Measurements from ENCODE around the gene ABHD14A.
"Not testable (repeated sequence)": the region's sequence is repeated elsewhere in the genome, so short reads cannot be mapped to it uniquely, and the experiment has no call there.

Gene ABHD14A

DNA sequence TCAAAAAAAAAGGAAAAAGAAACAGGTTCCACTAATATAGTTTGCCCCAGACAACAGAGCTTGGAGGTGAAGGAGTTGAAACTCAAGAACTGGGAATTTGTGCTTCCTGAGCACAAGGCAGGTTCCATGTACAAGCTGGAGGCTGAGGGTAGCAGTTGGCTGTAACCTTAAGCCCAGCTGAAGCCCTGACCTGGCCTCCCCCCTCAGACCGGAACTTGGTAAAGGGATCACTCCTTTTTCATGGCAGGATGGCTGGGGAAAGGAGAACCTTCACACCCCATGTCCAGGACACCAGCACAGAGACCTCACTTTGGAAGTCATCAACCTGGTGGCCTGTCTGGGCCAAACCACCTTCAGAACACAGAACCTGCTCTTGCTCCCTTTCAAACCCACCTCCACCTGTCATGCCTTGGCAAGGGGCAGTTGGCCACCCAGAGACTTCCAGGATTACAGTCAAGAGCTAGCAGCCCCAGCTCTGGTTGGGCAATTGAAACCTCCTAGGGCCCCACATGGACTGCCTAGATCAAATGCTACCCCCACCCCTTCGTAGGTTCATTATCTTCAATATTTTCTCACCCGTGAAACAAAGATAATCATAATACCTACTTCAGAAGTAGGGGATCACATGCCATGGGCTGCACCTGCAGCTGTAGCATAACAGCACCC is 17.3 kb downstream of the ABHD14A start:
- TF ChIP-seq, protein P1, sequence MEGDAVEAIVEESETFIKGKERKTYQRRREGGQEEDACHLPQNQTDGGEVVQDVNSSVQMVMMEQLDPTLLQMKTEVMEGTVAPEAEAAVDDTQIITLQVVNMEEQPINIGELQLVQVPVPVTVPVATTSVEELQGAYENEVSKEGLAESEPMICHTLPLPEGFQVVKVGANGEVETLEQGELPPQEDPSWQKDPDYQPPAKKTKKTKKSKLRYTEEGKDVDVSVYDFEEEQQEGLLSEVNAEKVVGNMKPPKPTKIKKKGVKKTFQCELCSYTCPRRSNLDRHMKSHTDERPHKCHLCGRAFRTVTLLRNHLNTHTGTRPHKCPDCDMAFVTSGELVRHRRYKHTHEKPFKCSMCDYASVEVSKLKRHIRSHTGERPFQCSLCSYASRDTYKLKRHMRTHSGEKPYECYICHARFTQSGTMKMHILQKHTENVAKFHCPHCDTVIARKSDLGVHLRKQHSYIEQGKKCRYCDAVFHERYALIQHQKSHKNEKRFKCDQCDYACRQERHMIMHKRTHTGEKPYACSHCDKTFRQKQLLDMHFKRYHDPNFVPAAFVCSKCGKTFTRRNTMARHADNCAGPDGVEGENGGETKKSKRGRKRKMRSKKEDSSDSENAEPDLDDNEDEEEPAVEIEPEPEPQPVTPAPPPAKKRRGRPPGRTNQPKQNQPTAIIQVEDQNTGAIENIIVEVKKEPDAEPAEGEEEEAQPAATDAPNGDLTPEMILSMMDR (IDR thresholded peaks at IDR 0.05; ENCODE audit: low read depth, low read length): no peak
- no peak for DNase-seq (ENCODE audit: low read depth in 2 of 2)
- no peak overlapping the region for H3K4me3 ChIP-seq (replicated peaks in 1 of 2; ENCODE audit: low read depth in 2 of 2, low read length in 2 of 2)

DNA sequence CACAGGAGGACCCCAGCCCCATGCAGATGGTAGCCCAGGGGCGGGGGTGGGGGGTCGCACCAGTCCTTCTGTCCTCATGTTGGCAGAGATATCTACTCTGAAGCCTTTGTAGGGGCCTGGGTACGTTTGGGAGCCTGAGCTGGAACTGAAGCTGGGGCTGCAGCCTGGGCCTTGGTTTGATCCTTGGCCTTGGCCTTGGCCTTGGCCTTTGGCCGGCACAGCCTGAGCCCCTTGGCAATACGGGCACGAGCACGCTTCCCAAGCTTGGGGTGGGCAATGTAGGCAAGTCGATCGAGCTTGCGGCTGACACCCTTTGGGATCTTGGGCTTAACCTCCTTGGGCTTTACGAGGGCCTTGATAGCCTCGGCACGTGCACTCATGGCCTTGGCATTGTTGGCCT is 18.8 kb downstream of the ABHD14A start:
- H3K4me3 ChIP-seq (replicated peaks in 1 of 2; ENCODE audit: low read depth in 2 of 2, low read length in 2 of 2): not testable (repeated sequence)

DNA sequence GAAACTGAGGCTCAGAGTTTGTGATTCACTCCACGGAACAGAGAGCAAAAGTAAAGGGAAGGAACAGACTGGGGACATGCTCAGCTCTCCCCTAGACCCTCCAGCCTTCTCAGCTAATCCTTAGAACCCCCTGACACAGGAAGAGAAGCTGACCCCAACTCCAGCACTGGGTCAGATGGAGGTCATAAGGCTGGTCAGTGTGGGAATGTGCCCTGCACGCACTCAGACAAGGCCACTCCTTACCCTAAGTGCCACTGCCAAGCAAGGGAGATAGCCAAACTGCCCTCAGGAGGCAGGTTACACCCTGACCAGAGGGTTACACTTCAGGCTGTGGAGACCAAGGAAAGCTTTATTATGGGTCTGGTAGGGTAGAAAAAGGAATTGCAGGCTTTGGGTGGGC is 19.7 kb downstream of the ABHD14A start:
- DNase-seq (ENCODE audit: low read depth in 2 of 2): no peak
- TF ChIP-seq, protein P1 (IDR thresholded peaks at IDR 0.05; ENCODE audit: low read depth, low read length): no peak
- H3K4me3 ChIP-seq (replicated peaks in 1 of 2; ENCODE audit: low read depth in 2 of 2, low read length in 2 of 2): peak overlapping the region; percentile 77 to 89

More for the DNA sequence above, 18.8 kb downstream of the ABHD14A start:
- not testable (repeated sequence) for DNase-seq (ENCODE audit: low read depth in 2 of 2)

DNA sequence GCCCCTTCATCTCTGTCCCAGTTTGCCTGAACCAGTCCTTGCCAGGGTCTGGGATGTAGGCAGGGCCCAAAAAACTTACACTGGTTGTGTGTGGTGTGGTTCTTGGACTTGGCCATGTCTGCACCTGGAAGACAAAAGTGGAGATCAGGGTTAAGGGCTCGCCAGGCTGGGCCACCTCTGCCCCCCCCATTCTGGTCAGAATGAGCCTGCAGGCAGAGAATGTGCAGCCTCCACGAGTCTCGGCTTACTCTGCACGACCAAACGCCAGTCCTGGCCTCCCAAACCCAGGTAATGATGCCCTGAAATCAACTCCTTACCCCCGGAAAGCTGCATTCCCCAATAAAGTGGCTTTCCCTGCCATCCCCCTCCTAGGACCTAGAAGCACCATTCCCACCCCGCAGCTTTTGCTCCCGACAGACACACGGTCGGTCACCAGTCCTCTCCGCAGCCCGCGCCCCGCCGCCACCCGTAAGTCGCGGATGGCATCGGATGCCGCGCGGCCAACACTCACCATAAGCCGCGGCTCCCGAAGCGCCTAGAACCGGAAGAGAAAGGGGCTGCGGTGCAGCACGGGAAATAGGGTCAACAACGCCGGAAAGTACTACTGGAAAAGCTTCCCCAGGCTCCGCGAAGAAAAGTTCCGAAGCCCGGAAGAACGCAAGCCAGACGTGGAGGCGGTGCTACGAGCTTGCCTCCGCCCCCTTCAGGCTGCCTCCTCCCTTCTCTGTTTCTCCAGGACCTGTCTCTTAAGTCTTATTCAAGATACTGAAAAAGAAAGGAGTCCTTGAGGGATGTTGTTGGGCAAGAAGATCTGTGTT is 20.7 kb downstream of the ABHD14A start, which contains the start of gene RPL29:
TSS of gene RPL29 (minus strand) at position 550 of the 818 bp plus-strand sequence. CDS start at position 116, 434 bp downstream.
- DNase-seq (ENCODE audit: low read depth in 2 of 2): peak; percentile 97
- H3K4me3 ChIP-seq (replicated peaks in 1 of 2; ENCODE audit: low read depth in 2 of 2, low read length in 2 of 2): peak within 1 kb of the TSS; percentile 77 to 89
- TF ChIP-seq, protein P1 (IDR thresholded peaks at IDR 0.05; ENCODE audit: low read depth, low read length): no peak

DNA sequence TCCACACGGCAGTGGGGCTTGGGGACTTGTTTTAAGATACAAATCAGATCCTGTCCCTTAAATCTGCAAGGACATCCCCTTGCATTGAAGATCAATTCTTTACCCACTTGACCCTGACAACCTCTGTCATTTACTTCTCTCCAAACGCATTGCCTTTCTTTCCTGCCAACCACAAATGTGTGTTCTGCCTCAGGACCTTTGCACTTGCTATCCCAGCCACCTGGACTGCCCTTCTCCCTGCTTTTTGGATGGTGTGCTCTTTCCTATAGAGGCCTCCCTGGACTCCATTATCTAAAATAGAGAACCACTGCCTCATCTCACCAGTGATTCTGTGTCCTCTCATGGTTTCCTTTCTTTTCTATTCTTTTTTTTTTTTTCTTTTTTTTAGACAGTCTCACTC is 22.3 kb downstream of the ABHD14A start:
- TF ChIP-seq, protein P1 (IDR thresholded peaks at IDR 0.05; ENCODE audit: low read depth, low read length): no peak
- no peak overlapping the region for H3K4me3 ChIP-seq (replicated peaks in 1 of 2; ENCODE audit: low read depth in 2 of 2, low read length in 2 of 2)
- DNase-seq (ENCODE audit: low read depth in 2 of 2): no peak

DNA sequence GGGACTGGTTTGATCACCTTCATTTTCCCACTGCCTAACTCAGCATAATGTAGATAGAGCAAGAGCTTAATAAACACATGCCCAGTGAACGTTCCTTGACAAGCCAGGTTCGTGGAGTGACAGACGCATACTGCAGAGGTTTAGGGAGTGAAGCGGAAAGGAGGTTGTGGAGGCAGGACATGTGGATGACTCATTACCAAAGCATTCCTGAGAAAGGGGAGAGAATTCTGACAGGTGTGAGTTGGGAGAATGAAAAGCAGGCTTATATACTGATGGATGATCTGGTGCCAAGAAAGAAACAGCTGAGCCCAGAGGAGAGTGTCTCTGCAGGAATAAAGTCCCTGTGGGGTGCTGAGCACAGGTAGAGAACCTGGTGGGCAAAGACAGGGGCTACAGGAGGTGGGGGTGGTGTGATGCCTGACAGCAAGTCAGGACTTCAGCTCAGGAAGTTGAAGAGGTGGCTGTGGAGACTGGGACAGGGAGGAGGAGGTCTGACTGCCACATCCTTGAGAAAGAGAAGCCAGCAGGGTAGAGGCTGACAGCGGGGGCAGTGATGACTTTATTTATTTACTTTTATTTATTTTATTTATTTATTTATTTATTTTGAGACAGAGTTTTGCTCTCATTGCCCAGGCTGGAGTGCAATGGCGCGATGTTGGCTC is 23.2 kb downstream of the ABHD14A start:
- TF ChIP-seq, protein P1 (IDR thresholded peaks at IDR 0.05; ENCODE audit: low read depth, low read length): no peak
- H3K4me3 ChIP-seq (replicated peaks in 1 of 2; ENCODE audit: low read depth in 2 of 2, low read length in 2 of 2): no peak overlapping the region
- no peak for DNase-seq (ENCODE audit: low read depth in 2 of 2)

DNA sequence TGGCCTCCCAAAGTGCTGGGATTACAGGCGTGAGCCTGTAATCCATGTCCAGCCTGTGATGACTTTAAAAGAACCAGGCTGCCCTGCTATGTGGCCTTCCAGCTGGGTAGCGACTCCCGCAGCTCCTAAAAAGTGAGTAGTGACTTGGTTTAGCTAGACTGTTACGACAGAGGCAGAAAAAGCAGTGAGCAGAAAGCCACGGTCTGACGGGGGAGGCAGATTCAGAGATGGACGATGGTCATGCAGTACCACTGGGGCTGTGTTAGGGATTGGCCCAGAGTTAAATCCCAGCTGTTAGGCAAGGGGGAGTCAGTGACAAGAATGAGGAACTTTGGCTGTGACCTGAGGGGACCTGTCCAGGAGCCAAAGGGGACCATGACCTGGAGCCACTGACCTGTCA is 23.9 kb downstream of the ABHD14A start:
- TF ChIP-seq, protein P1 (IDR thresholded peaks at IDR 0.05; ENCODE audit: low read depth, low read length): no peak
- H3K4me3 ChIP-seq (replicated peaks in 1 of 2; ENCODE audit: low read depth in 2 of 2, low read length in 2 of 2): no peak overlapping the region

More for the DNA sequence above, 23.9 kb downstream of the ABHD14A start:
- DNase-seq (ENCODE audit: low read depth in 2 of 2): no peak

Measured in cardiac fibroblast (primary cell).